Stimulated activated CD8-positive, alpha-beta memory T cell treated with anti-CD3 and anti-CD28 coated beads, Interleukin-12 subunit alpha, Interleukin-12 subunit beta, amount 100 ng/mL, for 24 hours (primary cell): Measurements from ENCODE around the gene HOXD11.

Experiments used
- DNase-seq: peaks from one replicate; pipeline ENCODE4 v3.0.0-alpha.2; 2020; ENCODE audit errors: extremely low read depth

Gene HOXD11

DNA sequence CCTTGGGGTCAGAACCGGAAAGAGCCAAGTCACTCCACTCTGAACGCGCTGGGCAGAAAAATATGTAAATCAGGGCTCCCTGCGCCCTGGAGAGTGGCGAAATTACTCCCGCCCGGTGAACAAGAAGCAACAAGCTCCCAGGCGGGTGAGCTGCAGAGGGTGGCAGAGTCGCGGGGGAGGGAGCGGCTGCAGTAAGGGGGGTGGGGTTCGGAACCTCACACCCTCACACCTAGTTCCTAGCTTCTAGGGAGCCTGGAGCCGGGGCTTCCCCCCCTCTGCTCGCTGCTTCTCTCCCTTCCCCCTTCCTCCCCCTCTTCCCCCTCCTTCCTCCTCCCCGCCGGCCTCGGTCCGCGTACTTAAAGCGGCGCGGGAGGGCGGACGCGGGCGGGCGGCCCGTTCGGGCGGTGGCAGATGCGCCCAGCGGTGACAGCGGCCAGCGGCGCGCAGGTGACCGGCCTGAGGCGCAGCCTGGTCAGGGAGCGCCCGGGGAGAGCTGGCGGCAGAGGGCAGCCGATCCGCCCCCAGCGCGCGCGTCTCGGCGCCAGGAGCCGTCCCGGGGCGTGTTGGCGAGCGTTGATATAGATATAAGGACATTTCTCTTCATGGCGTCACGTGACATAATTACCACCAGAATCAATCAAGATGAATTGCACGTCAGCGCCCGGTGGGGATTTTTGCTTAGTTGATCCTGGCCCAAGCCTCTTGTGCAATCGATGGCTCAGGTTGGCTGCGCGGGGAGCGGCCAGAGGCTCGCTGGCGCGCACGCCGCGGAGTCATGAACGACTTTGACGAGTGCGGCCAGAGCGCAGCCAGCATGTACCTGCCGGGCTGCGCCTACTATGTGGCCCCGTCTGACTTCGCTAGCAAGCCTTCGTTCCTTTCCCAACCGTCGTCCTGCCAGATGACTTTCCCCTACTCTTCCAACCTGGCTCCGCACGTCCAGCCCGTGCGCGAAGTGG, at the start of gene HOXD11:
HOXD11 (plus strand) TSS at position 700 of the 959 bp plus-strand sequence; CDS start at position 776, 76 bp downstream.
- DNase-seq: no peak

DNA sequence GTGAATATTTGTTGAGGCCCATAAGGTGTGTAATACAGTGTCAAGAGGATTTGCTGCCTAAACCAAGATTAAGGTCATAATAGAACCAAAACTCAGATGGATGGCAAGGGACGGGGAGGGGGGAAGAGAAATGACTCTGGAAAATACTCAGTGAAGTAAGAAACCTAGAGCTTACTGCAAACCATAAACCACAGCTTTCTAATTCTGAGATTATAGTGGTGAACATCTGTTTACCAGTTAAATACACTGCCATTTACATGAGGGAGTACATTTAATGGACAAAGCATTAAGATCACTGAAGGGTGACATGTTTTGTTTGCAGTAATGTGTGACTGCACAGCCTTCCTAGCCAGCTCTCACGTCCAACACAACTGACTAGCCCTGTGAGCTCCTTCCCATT, 43.1 kb upstream of the HOXD11 start:
- DNase-seq: no peak

DNA sequence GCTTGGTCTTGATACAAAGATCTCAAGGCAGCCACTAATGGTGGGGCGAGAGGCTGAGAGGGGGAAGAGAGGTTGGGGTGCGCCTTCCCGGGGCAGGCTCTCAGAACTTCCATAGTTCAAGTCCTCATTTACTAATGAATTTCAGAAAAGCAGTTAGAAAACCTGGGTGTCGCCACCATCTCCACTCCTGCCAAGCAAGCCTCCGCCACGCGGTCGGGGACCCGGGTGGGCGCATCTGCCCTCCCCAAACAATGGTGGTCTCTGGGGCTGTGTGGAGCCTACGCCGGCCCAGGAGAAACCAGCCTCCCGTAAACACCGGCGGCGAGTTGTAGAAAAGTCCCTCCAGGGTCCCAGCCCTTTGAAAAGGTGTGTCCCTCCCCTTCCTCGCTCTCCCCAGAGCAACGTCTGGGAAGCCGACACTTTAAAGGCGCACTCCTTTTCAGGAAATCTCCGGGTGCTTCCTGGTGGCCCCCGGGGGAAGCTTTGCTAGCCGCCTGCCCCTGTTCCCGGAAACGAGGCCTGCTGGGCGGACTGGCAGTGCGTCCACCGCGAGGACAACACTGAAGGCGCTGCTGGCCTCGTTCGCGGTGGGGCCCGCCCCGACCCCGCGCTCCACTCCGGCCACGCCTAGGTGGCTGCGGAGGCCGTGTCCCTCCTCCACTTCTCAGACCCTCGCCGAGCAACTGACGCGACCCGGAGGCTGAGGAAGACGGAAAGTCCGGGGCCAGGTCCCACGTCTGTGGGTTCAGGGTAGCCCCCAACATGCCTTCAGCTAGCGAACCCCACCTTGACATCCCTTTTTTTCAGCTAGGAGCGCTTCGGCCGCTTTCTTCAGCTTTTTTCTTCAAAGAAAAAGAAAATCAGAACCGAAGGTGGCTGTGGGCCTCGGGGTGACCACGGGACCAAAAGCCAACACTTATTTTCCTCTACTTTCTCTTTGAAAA, 40.2 kb upstream of the HOXD11 start:
- no peak for DNase-seq

DNA sequence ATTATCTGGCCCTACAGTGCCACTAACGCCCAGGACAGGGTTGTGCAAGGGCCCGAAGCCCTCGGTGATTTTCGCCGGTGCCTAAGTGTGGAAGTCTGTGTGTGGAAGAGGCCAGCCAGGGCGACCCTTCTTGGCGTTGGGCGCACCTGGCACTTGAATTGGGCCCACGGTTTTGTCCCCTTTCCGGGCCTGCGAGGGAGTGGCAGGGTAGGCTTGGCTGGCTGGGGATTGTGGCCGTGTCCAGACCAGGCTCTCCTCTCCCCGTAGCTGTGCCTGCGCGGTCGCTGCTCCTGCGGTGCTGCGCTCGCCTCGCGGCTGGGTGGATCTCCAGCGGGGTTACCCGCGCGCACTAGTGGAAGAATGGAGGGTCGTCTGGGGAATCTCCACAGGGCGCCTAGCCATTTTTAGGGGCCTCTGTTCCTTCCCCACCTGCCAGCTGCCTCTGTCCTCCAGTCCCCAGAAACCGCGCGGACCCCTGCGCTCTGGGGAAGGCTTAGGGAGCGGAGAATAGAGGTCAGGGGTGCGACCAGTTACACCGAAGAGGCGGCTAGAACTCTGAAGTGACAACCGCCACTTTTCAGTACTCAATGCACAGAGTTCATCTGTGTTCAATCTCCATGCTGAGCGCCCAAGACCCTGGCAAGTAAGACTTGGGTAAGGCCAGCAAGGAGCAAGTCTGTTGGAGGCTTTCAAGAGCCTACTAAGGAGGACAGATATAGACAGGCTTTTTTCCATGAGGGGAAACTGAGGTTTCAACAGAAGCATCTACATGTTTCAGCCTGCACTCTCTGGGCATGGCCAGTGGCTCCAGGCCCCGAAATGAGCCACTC, 39.3 kb upstream of the HOXD11 start:
- DNase-seq: no peak

DNA sequence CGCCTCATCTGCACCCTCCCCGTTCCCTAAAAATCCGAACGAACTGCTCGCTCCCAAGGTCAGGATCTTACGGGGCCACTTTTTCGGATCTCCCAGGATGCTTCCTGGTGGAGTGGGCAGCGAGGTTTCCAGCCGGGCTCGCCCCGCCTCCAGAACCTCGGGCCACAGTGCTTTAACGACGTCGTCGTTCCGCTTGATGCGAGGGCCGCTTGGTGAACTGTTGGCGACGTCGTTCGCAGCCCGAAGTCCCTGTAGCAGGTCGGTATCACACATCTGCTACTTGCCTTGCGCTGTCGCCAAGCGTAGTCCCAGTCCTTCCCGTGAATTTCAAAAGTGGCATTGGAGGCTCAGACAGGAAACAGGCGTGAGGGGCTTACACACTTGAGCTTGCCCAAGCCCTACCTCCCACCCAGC, 38.7 kb upstream of the HOXD11 start:
- no peak for DNase-seq

DNA sequence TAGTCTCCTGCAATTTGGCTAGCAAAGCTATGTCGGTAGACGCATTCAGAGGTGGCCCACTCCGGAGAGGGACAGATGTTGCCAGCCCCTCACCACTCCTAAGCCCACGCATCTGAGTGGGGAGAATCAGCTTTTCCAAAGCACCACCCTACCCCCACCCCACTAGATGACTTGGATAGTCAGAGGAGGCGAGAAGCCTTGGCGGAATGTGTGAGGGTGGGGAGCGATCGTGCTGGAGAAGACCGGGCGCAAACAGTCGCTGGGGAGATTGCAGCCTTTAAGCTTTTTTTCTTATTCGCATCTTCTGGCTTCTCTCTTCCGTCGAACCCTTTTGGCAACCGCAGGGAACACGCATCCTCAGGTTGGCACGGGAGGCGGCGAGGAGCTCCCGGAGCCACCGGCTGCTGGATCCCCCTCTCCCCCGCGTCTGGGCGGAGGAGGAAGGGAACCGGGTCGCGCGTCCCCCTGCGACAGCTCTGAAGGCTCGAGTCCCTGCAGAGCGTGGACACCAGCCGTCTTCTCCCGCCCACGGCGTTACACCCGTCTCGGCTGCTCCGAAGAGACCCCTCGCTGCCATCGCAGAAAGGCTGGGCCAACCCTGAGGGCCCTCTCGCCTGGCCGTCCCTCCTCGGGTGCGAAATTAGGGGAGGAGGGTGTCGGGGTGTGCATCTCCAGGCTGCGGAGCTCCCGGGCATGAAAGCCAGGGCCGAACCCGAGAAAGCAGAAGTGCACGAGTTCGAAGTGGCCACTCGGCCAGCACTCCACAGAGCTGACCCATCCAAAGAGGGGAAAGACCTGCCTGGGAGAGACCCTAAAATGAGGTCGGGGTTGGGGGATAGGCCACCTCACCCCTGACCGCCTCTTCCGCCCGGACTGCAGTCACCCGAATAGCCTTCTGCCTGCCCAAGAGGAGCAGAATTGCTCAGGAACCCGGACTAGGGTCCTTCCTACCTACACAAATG, 35.5 kb upstream of the HOXD11 start:
- no peak for DNase-seq

DNA sequence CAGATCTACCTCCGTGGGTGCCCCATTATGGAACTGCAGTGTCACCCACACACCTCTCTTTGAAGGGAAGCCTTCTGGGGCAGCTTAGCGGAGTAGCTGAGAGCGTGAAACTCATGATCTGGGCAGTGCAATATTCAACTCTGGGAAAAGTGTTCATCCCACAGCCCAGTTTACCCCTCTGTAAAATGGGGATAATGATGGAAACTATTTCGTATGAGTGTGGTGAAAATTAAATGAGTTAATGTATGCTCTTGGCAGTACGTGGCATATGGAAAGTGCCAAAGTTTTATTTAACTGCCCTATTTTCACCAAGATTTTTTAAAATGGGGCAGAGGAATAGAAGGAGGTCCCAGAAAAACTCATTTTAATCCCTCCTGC, 34.8 kb upstream of the HOXD11 start:
- DNase-seq: no peak

DNA sequence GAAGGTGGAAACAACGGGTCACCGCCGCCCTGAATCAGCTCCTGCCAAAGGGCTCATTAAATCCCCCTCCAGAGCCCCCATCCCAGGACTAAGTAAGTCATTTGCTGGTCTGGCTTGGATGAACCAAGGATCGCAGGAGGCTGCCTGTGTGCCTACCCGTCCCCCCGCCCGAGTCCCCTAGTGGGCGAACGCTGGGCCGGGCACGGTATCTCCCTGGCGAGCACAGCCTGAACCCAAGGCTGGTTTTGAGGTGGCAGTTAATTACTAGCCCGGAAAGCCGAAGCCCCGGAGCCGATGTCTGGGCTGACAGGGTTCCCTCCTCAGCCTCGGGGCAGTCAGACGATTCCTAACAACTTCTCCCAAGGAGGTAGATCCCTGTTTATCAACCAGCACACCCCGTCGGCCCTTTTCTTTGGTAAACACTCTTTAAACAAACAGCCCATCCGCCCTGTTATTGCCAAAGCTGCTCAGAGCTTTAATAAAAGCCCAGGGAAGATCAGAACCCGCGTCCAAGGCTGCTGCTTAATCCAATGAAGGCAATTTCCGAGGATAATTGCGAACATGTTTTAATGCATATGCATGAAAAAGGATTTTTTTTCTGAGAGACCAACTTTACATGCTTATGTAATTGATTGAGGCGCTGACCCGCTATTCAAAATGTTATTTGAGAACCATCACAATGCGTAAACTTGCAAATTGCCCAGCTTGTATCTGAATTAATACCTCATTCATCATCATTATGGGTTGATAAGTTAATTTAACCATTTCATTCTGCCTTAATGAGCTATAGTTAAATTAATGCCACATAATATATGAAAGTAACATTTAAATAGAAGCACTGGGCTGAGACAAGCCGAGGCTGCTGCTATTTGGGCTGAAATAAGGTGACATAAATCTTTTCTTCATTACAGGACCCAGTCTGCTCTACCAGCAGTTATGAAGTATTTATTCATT, 33.9 kb upstream of the HOXD11 start:
- DNase-seq: no peak

DNA sequence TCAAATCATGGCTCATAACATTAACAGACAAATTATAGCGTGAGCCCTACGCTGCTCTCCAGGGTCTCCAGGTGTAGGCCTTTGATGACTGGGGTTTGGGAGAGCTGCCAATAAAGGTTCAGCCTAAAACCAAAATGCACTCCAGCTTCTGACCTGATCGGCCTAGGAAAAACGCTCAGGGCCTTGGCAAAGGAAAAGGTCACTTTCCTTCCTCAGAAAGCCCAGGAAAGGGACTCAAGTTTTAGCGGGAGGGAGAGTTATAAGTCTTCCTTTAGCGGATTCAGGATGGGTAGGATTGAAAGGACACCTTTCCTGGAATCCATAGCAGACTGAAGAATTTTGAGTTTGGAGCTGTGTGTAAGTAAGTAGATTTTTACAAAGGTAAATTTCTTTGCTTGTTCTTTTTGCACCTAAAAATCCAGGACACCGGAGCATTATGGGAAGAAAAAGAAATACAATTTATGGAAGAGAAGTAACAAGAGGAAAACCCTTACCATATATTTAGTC, 32.1 kb upstream of the HOXD11 start:
- no peak for DNase-seq

DNA sequence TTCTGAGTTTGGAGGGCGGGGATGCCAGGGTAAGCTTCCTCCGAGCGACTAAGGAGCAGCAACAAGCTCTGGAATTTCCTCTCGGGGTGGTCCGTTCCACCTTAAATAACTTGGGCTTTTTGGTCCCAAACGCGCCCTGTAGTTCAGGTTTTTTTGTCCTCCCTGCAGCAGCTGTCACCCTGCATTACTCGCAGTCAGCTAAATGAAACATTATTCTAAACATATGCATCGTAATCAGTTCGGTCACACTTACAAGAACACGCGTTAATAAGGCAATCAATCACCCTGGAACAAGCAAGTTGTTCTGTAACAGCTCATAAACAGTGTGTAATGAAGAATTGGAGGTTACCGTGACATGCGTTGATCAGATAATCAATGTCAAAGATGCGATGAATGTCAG, 31.6 kb upstream of the HOXD11 start:
- DNase-seq: no peak

DNA sequence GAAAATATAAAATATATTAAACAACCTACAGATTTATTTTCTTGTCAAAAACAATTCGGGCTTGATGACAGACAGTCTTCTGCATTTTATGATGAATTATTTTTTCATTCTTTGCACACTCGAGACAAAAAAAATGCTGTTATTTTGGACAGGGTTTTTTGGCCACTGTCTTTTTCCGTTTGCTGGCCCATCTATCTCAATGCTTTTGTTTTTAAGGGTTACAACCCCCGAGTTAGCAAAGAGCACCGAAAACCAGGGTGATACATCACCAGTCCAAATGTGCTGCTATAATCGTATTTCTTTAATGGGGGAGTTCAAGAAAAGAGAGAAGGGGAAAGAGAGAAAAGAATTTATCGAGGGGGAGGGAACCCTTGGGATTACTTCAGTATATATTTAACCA, 31.0 kb upstream of the HOXD11 start:
- DNase-seq: no peak

DNA sequence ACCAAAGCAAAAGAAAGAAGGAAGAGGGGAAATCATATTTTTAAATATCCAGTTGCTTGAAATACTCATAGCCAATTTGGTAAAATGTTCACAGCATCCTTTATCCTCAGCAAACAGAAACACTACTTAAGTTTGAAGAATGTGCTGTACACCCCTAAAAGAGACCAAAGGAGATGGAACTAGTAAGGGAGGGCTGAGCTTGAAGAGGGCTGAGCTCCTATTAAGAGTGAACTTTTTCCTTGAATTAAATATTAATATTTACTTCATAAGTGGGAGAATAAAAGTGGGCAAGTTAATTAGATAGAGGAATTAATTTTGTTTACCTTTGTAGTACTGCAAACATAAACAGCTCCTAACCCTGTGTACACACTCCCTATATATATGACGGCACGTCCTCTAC, 30.3 kb upstream of the HOXD11 start:
- no peak for DNase-seq

DNA sequence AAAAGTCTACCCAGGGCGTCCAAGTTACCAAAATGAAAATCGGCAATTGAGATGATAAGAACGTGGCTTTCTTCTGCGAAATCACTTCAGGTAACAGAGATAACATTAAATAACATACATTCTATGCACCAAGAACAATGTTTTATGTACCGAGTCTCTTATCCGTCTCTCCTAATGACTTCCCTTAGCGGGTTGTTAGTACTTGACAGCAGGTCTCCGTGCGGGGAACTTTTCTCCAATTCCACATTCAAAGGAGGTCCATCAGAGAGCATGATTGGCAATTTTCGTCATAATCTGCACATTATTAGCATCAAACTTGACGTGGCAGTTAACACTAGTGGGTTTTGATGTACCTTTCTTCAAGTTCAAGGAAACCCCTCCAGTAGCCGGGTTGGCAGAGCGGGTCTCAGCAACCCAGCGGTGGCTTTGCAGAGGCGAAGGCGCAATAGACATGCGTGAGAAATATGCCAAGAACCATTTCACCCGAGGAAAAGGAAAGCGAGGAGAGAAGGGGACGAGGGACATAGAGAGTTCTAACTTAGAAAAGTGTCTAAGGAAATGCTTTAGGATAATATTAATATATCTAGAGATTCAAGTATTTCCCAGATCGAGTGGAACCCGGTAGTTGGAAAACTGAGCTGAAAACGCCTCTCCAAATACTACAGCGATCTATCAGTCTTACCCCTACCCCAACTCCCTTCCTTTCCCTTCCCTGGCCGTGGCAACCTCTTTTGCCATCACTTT, 28.4 kb upstream of the HOXD11 start:
- no peak for DNase-seq

DNA sequence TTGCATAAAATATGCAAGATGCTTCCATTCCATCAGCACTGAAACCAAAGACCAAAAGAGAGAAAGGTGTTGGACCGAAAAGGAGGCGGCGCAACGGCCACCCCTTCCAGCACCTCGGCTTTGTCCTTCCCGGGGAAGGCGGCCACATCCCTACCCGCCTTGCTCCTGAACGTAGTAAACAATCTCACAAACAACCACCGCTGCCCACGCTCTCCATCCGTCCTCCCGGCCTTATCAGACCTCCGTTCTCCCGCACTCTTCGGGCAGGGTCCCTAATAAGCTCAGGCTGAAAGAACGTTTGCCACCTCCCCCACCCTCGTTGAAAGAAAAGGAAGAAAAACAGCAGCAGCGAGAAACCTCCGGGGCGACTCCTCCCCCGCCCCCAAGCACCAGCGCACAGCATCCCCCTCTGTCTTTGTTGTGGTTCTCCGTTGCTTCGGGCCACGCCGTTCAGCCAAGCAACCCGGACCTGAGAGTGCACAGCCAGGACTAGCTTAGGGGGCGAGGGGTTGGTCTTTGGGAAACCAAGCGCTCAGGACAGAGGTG, 27.7 kb upstream of the HOXD11 start:
- no peak for DNase-seq

DNA sequence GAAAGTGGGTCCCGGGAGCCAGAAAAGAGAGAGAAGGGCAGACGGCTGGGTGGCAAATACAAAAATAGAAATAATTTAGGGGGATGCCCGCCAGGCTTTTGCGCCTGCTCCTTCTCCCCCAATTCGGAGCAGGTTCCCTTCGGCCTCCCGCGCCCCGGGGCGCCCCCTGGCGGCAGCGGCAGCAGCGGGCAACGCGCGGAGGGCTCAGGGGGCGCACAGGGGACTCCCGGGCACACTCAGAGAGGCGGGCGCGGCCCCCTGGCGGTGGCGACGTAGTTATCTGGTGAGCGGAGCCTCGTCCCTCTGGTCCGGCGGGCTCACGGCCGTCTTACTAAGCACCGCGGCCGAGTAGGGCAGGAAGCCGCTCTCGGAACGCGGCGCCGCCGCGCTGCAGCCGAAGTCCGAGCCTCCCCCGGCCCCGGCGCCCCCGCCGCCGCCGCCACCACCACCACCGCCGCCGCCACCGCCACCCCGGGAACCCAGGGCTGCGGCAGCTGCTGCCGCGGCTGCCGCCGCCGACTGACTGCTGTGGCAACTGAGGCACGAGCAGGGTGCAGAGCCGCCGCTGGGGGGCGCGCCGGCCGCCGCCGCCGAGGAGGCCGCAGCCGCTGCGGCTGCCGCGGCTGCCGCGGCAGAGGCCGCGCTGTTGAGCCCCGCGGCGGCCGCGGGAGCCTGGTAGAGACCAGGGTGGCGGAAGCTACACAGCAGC, 27.1 kb upstream of the HOXD11 start:
- DNase-seq: no peak

DNA sequence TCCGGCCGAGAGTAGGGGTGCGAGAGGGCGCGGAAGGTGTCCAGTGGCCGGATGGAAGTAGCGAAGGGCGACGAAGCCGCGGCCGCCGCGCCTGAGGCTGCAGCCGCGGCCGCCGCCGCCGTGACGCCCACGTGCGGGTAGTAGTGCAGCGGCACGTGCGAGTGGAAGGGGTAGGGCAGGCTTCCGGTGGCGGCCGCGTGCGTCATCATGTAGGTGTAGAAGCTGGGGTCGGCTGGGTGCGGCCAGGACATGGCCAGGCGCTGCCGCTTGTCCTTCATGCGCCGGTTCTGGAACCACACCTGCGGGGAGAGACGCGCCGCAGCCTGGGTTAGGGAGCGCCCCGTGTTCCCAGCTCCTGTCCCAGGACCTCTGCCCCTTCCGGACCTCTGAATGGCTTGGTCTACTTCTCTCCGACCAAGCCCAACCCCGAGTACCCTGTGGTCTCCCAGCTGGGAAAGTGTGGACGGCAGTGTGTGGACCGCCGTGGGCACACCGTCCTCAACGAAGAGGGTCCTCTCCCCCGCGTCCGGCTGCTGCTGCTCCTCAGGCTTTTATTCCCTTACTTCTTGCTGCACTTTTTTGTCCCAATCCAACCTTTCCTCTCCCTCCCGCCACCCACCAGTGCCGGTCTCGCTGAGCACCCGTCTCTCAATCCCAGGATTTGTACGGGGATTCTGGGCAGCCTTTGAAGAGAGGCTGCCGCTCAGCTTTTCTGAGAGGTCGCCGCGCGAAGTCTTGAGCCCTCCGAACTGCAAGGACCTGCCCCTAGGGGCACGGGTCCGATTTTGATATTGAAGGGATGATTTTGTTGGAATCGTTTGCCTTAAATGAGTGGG, 26.3 kb upstream of the HOXD11 start:
- DNase-seq: no peak
